Measurements from ENCODE around the gene PRKCA.

- no peak for TF ChIP-seq CTCF (IDR thresholded peaks at IDR 0.05; ENCODE audit: extremely low read depth in 1 of 2, insufficient read depth in 1 of 2, low read depth in 1 of 2, low read length in 2 of 2)
- TF ChIP-seq MAX (IDR thresholded peaks at IDR 0.05; ENCODE audit: insufficient read depth, insufficient read length) = no peak
- TF ChIP-seq POLR2A (IDR thresholded peaks at IDR 0.05; ENCODE audit: low read depth, low read length) = no peak
- TF ChIP-seq EZH2 (IDR thresholded peaks at IDR 0.05; ENCODE audit: borderline replicate concordance, low read depth, low read length, severe bottlenecking) = no peak
These were observed 417.6 kb downstream of the PRKCA start for GRCh38 chr17:66720027-66720426.

Data from endothelial cell of umbilical vein (primary cell).